Measurements from ENCODE around the gene HBA2. TPM values are rescaled to one million over a fixed set of nuclear protein-coding genes. Genes with fewer than 3 reads are reported as not detected.
A peak's percentile ranks its signal among the peaks of the same experiment; 100 is the strongest.

HBA2 gene
- total and polyA plus RNA-seq, 2 of the 4 experiments (the other 2 are of a cell fraction) = not detected

- CTCF ChIA-PET = no interaction called here
- intact Hi-C loops (cut with micrococcal nuclease) = no loop called here
Measured at GRCh38 chr16:185213-185612, 12.5 kb downstream of the HBA2 start.

More at GRCh38 chr16:185213-185612, 12.5 kb downstream of the HBA2 start:
- Histone ChIP-seq H3K14ac (replicated peaks; ENCODE audit: low read depth, low read length) (no peak overlapping the region), H3K4me2 (ENCODE audit: low read depth, low read length) (no peak overlapping the region), H3K27me3 (ENCODE audit: control insufficient read depth, insufficient read depth, low read length) (no peaks in the 10 kb centered on the region), H3K18ac (ENCODE audit: low read depth, low read length) (no peak overlapping the region), H2AFZ (replicated peaks; ENCODE audit: low read length, poor library complexity) (peak overlapping the region; percentile 32), H4K5ac (ENCODE audit: low read depth, low read length) (no peak overlapping the region), H2AK9ac (replicated peaks; ENCODE audit: low read depth, low read length, poor library complexity) (no peak overlapping the region), H2BK5ac (ENCODE audit: low read depth, low read length, poor library complexity, severe bottlenecking) (no peak overlapping the region), H3K9me3 (ENCODE audit: control insufficient read depth, insufficient read depth, low read length) (no peaks in the 10 kb centered on the region), H3K4ac (ENCODE audit: low read depth, low read length) (no peak overlapping the region), H2BK15ac (ENCODE audit: low read depth, low read length) (no peak overlapping the region), H2BK20ac (ENCODE audit: low read depth, low read length) (no peak overlapping the region), H3K4me1 (ENCODE audit: control insufficient read depth, insufficient read depth, low read length) (peaks cover 5% of the 10 kb centered on the region; the same call in 1 of the 2 replicates), H4K20me1 (ENCODE audit: insufficient read depth, low read length) (peaks cover 26% of the 10 kb centered on the region), H2AK5ac (ENCODE audit: low read depth, low read length) (no peak overlapping the region), H3K9me1 (ENCODE audit: insufficient read depth, low read length) (no peaks in the 10 kb centered on the region), H4K91ac (ENCODE audit: insufficient read depth, low read depth, low read length) (no peak overlapping the region), H3K36me3 (ENCODE audit: control insufficient read depth, insufficient read depth, low read length) (peaks cover 37% of the 10 kb centered on the region), H2BK120ac (ENCODE audit: low read depth, low read length) (no peak overlapping the region), H3K27ac (ENCODE audit: insufficient read depth, low read length) (no peak overlapping the region), H3K56ac (ENCODE audit: extremely low read depth, insufficient read depth, low read length) (no peak overlapping the region), H3K79me1 (ENCODE audit: low read depth in 1 of 2, low read length in 2 of 2) (0 out of 4 replicates have a peak, but pooled peaks cover 0 to 11% of the 10 kb centered on the region in 2 experiments), H3K4me3 (ENCODE audit: insufficient read depth, low read depth, low read length) (no peak overlapping the region), H3K23ac (ENCODE audit: low read depth, low read length) (no peak overlapping the region), H4K8ac (ENCODE audit: low read depth in 2 of 2, low read length in 2 of 2) (no peak overlapping the region), H3K9ac (ENCODE audit: low read depth, low read length) (no peak overlapping the region)
- POLR2A ChIA-PET (ENCODE audit: unreplicated experiment) = no interaction called here
- no peak for DNase-seq
- no peak for ATAC-seq (ENCODE audit: low read depth)
- in situ Hi-C loops (cut with MboI; ENCODE audit: low sequenced_read_pairs) = no loop called here
- no TSS peak for BruUV-seq (replicated peaks)
- dilution Hi-C loops (cut with HindIII; ENCODE audit: low sequenced_read_pairs, unreplicated experiment) = no loop called here
- no peak for TF ChIP-seq CHD1 (IDR thresholded peaks at IDR 0.05; ENCODE audit: low read depth, low read length)
- 90% methylated on average over 2 of the region's 13 CpGs; no CpG with 5 or more reads in 1 of the 2 experiments for WGBS, 2 experiments (ENCODE audit: extremely low coverage in 2 of 2, insufficient read length in 1 of 2)
